GOT3 (cell line): ENCODE results near the gene TEAD1.

Source experiments
- DNase-seq: peaks from one replicate; lab custom pipeline; 2025; ENCODE audit warnings: mixed read lengths; lab: John Stamatoyannopoulos, UW

The TEAD1 gene

DNA sequence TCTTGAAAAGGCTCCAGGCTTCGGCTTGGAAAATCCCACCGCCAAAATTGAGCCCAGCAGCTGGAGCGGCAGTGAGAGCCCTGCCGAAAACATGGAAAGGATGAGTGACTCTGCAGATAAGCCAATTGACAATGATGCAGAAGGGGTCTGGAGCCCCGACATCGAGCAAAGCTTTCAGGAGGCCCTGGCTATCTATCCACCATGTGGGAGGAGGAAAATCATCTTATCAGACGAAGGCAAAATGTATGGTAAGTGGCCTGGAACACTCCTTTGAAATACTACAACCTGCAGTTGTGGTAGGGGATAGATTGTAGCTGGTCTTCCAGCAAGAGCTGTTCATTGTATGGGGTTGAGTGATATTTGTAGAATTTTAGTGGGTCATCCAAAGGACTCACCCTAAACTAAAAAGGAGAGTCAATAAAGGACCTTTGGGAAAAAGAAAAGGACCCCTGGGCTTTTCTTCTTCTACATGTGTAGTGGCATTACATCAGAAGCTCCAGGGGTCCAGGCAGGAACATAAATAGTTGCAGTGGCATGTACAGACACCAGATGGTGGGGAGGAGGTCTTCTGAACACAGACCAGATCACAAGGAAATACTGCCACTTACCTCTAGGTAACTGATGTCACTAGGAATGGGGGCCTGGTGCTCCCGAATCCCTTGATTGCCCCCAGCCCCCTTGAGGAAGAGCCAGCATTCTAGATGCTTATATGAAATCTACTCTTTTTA, 90.1 kb downstream of the TEAD1 start:
- DNase-seq, result no peak

DNA sequence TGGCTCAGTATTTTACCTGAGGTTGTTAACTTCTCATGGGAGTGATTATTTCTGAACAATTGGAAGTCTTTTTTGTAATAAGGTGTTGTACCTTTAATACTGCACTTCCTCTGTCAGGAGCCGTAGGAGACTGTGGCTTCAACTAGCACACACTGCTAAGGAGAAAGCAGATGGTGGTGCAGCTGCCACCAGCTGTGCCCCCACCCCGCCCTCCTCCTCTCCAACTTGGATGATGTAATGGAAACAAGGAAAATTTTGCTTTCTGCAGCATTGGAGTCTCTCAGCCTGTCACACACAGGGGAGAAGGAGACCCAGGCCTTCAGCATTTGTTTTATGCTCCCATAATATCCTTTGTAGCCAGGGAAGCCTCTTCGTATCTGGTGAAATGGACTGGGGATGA, 91.2 kb downstream of the TEAD1 start:
- no peak for DNase-seq

DNA sequence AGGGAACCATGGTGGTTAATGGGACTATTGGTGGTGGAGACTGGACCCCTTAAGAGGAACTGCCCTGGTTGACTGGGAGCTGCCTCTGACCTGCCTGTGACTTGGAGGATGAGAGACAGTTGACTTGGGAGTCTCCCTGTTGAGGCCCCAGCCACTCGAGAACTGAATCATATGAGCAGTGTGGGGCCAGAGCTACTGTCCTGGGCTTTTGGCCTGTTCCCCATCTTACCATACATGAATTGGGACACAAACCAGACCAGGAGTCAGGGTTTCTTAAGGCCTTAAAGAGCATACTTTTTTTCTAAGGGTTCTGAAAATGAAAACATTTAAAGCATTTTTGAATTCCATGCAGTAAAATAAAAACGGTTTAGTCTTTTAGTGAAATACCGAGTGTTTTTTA, 92.8 kb downstream of the TEAD1 start:
- DNase-seq, result no peak

GRCh38 chr11:12767577-12767976, 93.4 kb downstream of the TEAD1 start:
- no peak for DNase-seq

- DNase-seq, result no peak
Observed at GRCh38 chr11:12768726-12769673, 94.8 kb downstream of the TEAD1 start.

GRCh38 chr11:12769834-12770345, 95.7 kb downstream of the TEAD1 start:
- no peak for DNase-seq

- DNase-seq, result no peak
Observed at GRCh38 chr11:12770435-12770834, 96.2 kb downstream of the TEAD1 start.

GRCh38 chr11:12770966-12771597, 96.9 kb downstream of the TEAD1 start:
- no peak for DNase-seq

DNA sequence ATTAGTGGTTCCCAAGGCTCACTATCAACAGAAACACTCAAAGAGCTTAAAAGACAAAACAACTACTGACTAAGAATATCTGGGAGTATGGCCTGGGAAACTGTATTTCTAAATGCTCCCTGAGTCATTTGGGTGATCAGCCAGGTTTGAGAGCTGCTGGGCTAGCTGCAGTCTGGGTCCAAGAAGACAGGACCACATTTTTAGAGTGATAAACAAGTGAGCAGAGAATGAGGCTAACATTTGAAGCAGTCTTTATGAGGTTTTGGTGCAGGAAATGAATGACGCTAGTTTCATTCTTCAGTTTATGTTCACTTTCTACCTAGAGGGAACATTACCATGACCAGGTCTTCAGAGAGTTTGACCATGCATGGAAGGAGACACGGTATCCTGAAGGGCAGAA, 97.7 kb downstream of the TEAD1 start:
- no peak for DNase-seq

GRCh38 chr11:12772324-12772723, 98.1 kb downstream of the TEAD1 start:
- no peak for DNase-seq

DNA sequence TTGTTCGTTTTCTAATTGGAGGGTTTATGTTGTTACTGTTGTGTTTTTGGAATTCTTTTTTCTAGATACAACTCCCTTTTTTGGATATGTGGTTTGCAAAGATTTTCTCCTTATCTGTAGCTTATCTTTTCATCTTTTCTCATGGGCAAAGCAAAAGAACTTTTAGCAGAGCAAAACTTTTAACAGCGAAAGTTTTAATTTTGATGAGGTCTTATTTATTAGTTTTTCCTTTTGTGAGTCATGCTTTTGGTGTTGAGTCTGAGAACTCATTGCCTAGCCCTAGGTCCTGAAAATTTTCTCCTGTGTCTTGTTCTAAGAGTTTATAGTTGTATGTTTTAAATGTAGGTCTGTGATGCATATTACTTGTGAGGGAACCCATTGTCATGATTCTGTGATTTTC, 99.4 kb downstream of the TEAD1 start:
- no peak for DNase-seq

GRCh38 chr11:12775955-12776354, 101.7 kb downstream of the TEAD1 start:
- no peak for DNase-seq

DNA sequence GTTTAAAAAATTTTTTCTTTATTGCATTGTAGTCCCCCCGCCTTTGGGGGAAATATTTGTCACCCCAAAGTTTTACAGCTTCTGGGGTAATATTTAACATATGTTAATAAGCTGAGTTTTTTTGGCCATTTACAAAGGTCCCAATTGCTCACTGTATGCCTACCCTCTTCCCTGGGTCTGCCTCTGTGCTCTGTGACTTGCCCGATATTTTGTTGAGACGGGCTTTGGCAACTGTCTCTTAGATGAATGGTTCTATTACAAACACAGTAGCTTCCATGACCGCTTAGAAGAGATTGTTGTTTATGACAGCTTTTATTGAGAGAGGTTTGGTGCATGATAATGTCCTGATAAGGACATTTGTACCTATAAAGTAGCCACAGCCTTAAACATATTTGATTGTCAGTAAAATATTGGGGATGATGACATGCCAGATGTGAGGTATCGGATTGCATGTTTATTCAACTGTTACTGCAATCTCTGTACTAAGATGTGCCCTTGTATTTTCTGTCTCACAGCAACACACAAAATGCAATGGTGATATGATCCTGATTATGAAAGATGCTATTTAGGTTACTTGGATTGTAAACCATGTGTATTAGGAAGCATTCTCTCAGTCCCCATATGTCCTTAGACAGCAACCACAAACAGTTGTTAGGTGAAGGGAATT, 103.1 kb downstream of the TEAD1 start:
- DNase-seq, result no peak

DNA sequence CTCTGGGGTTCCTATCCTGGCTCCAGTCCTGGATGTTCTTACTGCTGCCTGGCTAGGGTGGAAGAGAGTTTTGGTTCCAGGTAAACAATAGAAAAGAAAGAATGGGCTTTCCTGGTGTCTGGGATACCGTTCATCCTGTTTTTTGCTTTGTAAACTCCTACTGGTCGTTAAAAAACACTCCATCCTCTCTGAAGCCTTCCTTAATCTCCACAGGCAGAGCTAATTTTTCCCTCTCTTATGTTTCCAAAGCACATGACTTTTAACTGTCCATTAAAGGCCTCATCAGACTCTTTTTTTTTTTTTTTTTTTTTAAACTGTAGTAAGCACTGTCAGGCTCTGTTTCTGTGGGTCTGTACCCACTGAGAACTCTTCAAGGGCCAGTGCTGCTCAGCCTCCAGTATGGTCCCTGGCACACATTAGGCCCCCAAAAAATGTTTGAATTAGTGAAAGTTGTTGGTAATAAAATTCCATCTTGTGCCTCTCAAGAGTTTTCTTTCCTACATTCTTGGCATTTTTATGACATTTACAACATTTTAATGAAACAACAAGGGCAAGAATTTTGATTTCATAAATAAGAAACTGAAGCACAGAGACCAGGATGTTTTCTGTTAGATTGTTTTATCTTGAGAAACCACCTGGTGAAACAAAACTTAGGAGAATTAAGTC, 104.2 kb downstream of the TEAD1 start:
- no peak for DNase-seq

DNA sequence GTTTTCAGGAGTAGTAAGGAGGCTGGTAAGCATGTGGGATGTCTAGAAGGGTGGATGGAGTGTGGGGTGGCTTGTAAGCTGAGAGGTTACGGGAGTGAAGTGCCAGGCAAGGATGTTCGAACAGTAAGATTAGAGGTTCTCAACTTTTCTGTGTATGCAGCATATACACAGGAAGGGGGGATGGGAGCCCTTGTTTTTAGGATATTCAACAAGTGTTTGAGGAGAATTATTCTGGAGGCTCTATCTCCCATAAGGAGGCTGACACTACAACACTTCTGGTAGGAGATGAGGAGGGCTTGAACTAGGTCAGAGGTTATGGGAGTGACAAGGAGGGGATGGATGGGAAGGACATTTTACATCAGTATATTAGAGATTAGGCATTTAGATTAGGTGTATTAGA, 109.5 kb downstream of the TEAD1 start:
- no peak for DNase-seq

DNA sequence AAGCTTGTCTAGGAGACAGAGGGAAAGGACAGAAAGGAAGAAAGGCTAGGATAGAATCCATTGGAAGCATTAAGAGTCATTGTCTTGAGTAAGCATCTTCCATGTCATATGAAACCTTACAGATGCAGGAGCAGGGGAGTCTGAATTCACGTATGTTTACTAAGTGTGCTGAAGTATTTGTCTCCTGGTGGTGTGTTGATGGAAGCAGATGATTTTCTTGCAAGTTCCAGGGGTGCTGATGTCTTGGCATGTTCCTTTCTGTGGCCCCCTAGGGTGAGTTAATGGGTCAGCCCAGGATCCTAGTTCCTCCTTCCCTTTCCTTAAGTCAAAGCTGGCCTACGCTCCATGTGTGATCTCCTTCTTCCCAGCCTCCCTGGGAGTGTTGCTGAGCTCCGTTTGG, 110.2 kb downstream of the TEAD1 start:
- no peak for DNase-seq

DNA sequence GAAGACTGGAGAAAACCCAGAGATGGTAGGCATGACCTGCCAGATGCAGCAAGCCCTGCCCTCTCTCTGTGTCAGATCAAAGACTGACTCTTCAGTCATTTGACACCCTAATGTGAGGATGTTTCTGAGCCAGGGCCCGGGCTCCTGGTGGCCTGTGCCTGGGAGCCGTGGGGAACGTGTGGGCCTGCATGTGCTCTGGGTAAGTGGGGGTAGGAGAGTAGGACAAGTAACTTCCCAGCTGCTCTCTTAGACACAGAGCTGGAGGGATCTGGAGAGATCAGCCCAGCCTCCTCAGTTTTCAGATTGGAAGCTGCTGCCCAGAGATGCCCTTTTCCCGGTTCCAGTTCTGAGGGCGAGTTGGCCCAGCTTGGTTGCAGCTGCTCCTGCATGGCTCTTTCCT, 110.8 kb downstream of the TEAD1 start:
- DNase-seq, result no peak

DNA sequence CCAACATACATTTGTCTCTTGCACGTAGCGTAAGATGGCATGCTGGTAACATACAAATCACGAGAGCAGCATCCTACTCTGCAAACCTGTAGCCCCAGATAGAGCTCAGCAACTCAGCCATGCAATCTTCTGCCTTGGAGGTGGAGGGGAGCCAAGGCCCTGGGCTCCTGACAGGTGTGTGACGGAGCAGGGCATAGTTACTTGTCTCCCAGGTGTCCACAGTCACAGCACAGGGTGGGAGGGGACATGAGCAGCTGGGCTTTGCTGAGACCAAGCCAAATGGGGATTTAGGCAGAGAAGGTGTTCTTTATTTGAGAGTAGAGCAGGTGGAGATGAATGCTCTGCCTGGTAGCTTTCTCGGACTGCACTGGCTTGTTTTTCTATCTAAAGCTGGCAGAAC, 111.7 kb downstream of the TEAD1 start:
- DNase-seq, result no peak

DNA sequence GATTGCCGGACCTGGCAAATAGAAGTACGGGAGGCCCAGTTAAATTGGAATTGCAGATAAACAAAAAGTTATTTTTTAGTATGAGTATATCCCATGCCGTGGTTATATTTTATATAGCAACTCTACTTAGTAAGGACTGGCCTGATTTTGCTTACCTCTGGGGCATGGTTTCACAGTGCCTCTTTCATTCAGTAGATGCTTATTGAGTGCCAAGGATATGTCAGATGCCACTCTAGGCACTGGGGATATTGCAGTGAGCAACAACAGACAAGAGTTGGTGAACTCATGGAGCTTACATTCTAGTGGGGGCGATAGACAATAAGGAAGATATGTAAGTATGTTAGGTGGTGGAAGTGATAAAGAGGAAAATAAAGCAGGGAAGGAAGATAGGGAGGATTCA, 112.2 kb downstream of the TEAD1 start:
- no peak for DNase-seq

DNA sequence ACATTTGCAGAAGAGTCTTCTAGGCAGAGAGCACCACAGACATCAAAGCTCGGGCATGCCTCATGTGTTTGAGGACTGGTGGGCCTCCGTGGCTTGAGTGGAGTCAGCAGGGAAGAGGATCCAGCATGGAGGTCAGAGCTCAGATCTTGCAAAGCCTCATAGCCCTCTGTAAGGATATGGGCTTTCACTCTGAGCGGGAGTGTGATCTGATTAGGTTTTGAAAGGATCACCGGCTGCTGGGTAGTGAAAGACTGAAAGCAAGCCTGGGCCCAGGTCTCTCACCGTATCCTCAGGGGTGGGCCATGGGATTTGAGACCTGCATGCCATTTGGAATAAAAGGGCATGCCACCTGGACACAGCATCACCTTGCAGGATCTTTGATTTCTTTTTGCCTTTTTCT, 112.7 kb downstream of the TEAD1 start:
- DNase-seq, result no peak

DNA sequence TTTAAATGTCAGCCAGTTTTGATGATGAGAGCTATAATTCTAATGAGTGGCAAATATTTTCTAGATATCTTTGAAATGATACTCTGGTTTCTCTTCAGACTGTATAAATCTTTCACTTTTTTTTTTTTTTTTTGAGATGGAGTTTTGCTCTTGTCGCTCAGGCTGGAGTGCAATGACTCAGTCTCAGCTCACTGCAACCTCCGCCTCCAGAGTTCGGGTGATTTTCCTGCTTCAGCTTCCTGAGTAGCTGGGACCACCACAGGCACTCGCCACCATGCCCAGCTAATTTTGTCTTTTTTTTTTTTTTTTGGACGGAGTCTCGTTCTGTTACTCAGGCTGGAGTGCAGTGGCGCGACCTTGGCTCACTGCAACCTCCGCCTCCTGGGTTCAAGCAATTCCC, 113.6 kb downstream of the TEAD1 start:
- no peak for DNase-seq

GRCh38 chr11:12789054-12789453, 114.8 kb downstream of the TEAD1 start:
- no peak for DNase-seq
